ENCODE results near the gene DACT2. TPM values are rescaled to one million over a fixed set of nuclear protein-coding genes. Genes with fewer than 3 reads are reported as not detected.
"Not testable (repeated sequence)": the region's sequence is repeated elsewhere in the genome, so short reads cannot be mapped to it uniquely, and the experiment has no call there.

The DACT2 gene
- total RNA-seq, 1 donor from 2014 or later, result 1.0 TPM

GRCh38 chr6:168276576-168277273, 42.9 kb downstream of the DACT2 start:
- ATAC-seq (no peak), DNase-seq (ENCODE audit: missing footprints) (no peak)
- intact Hi-C loops (cut with DNase I), result no loop called here

GRCh38 chr6:168275168-168275567, 44.4 kb downstream of the DACT2 start:
- no peak for DNase-seq (ENCODE audit: missing footprints)
- intact Hi-C loops (cut with DNase I), result no loop called here
- ATAC-seq, result no peak

- intact Hi-C loops (cut with DNase I), result no loop called here
- DNase-seq (ENCODE audit: missing footprints) (no peak), ATAC-seq (no peak)
Observed at GRCh38 chr6:168274037-168274952, 45.3 kb downstream of the DACT2 start.

GRCh38 chr6:168273441-168274036, 46.0 kb downstream of the DACT2 start:
- intact Hi-C loops (cut with DNase I), result no loop called here
- DNase-seq (ENCODE audit: missing footprints) (no peak), ATAC-seq (no peak)

- DNase-seq (ENCODE audit: missing footprints), result no peak
- intact Hi-C loops (cut with DNase I), result no loop called here
Observed at GRCh38 chr6:168272415-168273325, 46.9 kb downstream of the DACT2 start.

GRCh38 chr6:168270274-168271172, 49.1 kb downstream of the DACT2 start:
- intact Hi-C loops (cut with DNase I), result no loop called here
- DNase-seq (ENCODE audit: missing footprints) (no peak), ATAC-seq (peak; percentile 9)

More at GRCh38 chr6:168272415-168273325, 46.9 kb downstream of the DACT2 start:
- no peak for ATAC-seq

GRCh38 chr6:168269455-168270243, 49.9 kb downstream of the DACT2 start:
- intact Hi-C loops (cut with DNase I), result no loop called here
- no peak for DNase-seq (ENCODE audit: missing footprints)
- no peak for ATAC-seq

GRCh38 chr6:168268755-168269154, 50.8 kb downstream of the DACT2 start:
- ATAC-seq (no peak), DNase-seq (ENCODE audit: missing footprints) (no peak)
- intact Hi-C loops (cut with DNase I), result no loop called here

GRCh38 chr6:168267779-168268178, 51.8 kb downstream of the DACT2 start:
- DNase-seq (ENCODE audit: missing footprints); ATAC-seq; intact Hi-C loops (cut with DNase I): not testable (repeated sequence)

GRCh38 chr6:168265827-168266815, 53.5 kb downstream of the DACT2 start:
- intact Hi-C loops (cut with DNase I), result no loop called here
- ATAC-seq, result no peak

GRCh38 chr6:168265394-168265793, 54.2 kb downstream of the DACT2 start:
- no peak for ATAC-seq
- intact Hi-C loops (cut with DNase I), result no loop called here
- DNase-seq (ENCODE audit: missing footprints), result no peak

More at GRCh38 chr6:168265827-168266815, 53.5 kb downstream of the DACT2 start:
- no peak for DNase-seq (ENCODE audit: missing footprints)

GRCh38 chr6:168264593-168265335, 54.8 kb downstream of the DACT2 start:
- ATAC-seq (no peak), DNase-seq (ENCODE audit: missing footprints) (no peak)
- intact Hi-C loops (cut with DNase I), result no loop called here

GRCh38 chr6:168263351-168263905, 56.1 kb downstream of the DACT2 start:
- DNase-seq (ENCODE audit: missing footprints) (no peak), ATAC-seq (no peak)
- intact Hi-C loops (cut with DNase I), result no loop called here

GRCh38 chr6:168261234-168261633, 58.3 kb downstream of the DACT2 start:
- intact Hi-C loops (cut with DNase I), result no loop called here
- no peak for ATAC-seq
- no peak for DNase-seq (ENCODE audit: missing footprints)

All from Right ventricle myocardium inferior (tissue), 1 donor.